Measurements from ENCODE around the gene MRPS31. TPM values are rescaled to one million over a fixed set of nuclear protein-coding genes. Genes with fewer than 3 reads are reported as not detected.
"Not testable (repeated sequence)": the region's sequence is repeated elsewhere in the genome, so short reads cannot be mapped to it uniquely, and the experiment has no call there.

MRPS31 gene
- total RNA-seq, 1 experiment from 2014 or later: 22.2 TPM

DNA sequence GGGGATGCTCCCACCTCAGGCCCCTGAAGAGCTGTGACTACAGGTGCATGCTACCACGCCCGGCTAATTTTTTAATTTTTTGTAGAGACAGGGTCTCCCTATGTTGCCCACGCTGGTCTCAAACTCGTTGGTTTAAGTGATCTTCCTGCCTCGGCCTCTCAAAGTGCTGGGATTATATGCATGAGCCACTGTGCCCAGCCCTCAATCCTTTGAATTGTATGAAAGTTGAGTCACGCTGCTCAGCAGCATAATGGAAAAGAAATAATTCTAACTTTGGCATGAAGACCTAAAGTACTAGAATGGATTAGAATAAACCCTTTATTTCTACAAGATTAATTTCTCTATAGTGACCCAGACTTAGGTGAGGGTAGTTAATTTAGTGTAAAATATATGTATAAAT is 42.4 kb downstream of the MRPS31 start:
- Histone ChIP-seq H2AFZ (no peak overlapping the region), H3K27me3 (ENCODE audit: insufficient read depth, low read depth) (no peaks in the 10 kb centered on the region), H3K9me3 (ENCODE audit: insufficient read depth, low read depth) (no peaks in the 10 kb centered on the region), H3K4me3 (no peak overlapping the region), H4K20me1 (ENCODE audit: insufficient read depth) (no peaks in the 10 kb centered on the region), H3K36me3 (ENCODE audit: low read depth) (no peaks in the 10 kb centered on the region), H3K9me2 (ENCODE audit: insufficient read depth) (no peaks in the 10 kb centered on the region), H3K4me1 (replicated peaks; ENCODE audit: insufficient read depth) (no peaks in the 10 kb centered on the region), H3K79me2 (ENCODE audit: low read depth) (no peaks in the 10 kb centered on the region), H3K4me2 (no peak overlapping the region), H3K27ac (no peak overlapping the region), H3F3A (ENCODE audit: insufficient read depth, low read depth) (no peaks in the 10 kb centered on the region)
- DNase-seq: no peak
- POLR2A ChIA-PET (ENCODE audit: unreplicated experiment): no interaction called here
- BruUV-seq (replicated peaks): no TSS peak
- intact Hi-C loops (cut with micrococcal nuclease; ENCODE audit: unreplicated experiment): no loop called here
- CTCF ChIA-PET: no interaction called here
- TF ChIP-seq, protein P1, sequence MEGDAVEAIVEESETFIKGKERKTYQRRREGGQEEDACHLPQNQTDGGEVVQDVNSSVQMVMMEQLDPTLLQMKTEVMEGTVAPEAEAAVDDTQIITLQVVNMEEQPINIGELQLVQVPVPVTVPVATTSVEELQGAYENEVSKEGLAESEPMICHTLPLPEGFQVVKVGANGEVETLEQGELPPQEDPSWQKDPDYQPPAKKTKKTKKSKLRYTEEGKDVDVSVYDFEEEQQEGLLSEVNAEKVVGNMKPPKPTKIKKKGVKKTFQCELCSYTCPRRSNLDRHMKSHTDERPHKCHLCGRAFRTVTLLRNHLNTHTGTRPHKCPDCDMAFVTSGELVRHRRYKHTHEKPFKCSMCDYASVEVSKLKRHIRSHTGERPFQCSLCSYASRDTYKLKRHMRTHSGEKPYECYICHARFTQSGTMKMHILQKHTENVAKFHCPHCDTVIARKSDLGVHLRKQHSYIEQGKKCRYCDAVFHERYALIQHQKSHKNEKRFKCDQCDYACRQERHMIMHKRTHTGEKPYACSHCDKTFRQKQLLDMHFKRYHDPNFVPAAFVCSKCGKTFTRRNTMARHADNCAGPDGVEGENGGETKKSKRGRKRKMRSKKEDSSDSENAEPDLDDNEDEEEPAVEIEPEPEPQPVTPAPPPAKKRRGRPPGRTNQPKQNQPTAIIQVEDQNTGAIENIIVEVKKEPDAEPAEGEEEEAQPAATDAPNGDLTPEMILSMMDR (conservative IDR thresholded peaks at IDR 0.05): no peak
- no peak for TF ChIP-seq EZH2 (IDR thresholded peaks at IDR 0.05; ENCODE audit: low read depth)

DNA sequence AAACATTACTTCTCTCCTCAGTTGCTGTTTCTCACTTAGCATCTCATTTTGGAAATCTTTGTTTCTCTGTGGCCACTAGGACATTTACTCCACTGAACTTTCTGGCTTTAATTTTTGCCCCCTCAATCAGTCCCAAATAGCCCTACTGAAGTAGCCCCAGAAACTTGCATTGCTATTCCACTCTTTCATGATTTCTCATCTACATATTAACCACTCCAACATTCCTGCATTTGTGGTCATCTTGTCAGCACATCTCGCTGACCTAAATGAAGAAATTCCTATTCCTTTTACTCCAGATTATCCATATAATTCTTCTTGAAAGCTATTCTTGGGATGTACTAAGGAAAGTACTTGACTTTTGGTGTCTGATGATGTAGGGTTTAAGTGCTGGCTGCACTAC is 56.6 kb downstream of the MRPS31 start:
- CTCF ChIA-PET; H3K4me1 ChIP-seq (replicated peaks; ENCODE audit: insufficient read depth); intact Hi-C loops (cut with micrococcal nuclease; ENCODE audit: unreplicated experiment); H2AFZ ChIP-seq; H3F3A ChIP-seq (ENCODE audit: insufficient read depth, low read depth); POLR2A ChIA-PET (ENCODE audit: unreplicated experiment); H3K27ac ChIP-seq; H3K9me3 ChIP-seq (ENCODE audit: insufficient read depth, low read depth); H3K4me2 ChIP-seq; H4K20me1 ChIP-seq (ENCODE audit: insufficient read depth); DNase-seq; H3K79me2 ChIP-seq (ENCODE audit: low read depth); H3K36me3 ChIP-seq (ENCODE audit: low read depth); BruUV-seq (replicated peaks); H3K4me3 ChIP-seq; H3K27me3 ChIP-seq (ENCODE audit: insufficient read depth, low read depth); H3K9me2 ChIP-seq (ENCODE audit: insufficient read depth): not testable (repeated sequence)

DNA sequence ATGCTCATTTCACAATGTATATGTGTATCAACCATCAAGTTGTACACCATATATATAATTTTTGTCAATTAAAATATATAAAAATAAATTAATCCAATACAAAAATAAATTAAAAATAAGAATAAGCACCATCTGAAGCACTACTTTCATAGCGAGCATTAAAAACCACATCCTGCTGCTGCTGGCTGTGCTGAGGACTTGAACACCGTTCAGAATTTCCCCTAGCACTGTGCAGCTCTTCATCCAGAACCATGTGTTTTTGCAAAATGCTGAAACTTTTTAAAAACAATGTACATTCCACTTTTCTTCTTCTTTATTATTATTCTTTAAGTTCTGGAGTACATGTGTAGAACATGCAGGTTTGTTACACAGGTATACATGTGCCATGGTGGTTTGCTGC is 64.6 kb downstream of the MRPS31 start:
- Histone ChIP-seq H2AFZ (no peak overlapping the region), H3K27ac (no peak overlapping the region), H3K79me2 (ENCODE audit: low read depth) (no peaks in the 10 kb centered on the region), H3K4me3 (no peak overlapping the region), H3K4me2 (no peak overlapping the region), H3K4me1 (replicated peaks; ENCODE audit: insufficient read depth) (no peaks in the 10 kb centered on the region), H3K9me3 (ENCODE audit: insufficient read depth, low read depth) (no peaks in the 10 kb centered on the region), H4K20me1 (ENCODE audit: insufficient read depth) (no peaks in the 10 kb centered on the region), H3F3A (ENCODE audit: insufficient read depth, low read depth) (no peaks in the 10 kb centered on the region), H3K27me3 (ENCODE audit: insufficient read depth, low read depth) (no peaks in the 10 kb centered on the region), H3K9me2 (ENCODE audit: insufficient read depth) (no peaks in the 10 kb centered on the region), H3K36me3 (ENCODE audit: low read depth) (no peaks in the 10 kb centered on the region)
- no peak for TF ChIP-seq EZH2 (IDR thresholded peaks at IDR 0.05; ENCODE audit: low read depth)
- TF ChIP-seq, protein P1 (conservative IDR thresholded peaks at IDR 0.05): no peak
- no TSS peak for BruUV-seq (replicated peaks)
- POLR2A ChIA-PET (ENCODE audit: unreplicated experiment): no interaction called here
- intact Hi-C loops (cut with micrococcal nuclease; ENCODE audit: unreplicated experiment): no loop called here
- DNase-seq: no peak
- CTCF ChIA-PET: no interaction called here

DNA sequence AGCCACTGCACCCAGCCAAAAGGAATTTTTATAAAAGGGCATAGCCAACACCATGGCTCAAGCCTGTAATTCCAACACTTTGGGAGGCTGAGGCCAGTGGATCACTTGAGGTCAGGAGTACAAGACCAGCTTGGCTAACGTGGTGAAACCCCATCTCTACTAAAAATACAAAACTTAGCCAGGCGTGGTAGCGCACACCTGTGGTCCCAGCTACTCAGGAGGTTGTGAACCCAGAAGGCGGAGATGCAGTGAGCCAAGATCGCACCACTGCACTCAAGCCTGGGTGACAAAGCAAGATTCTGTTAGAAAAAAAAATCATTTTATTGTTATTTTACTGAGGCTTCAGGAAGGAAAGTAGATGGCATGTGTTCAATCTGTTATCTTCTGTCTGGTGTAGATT is 73.3 kb downstream of the MRPS31 start:
- no TSS peak for BruUV-seq (replicated peaks)
- Histone ChIP-seq H3K36me3 (ENCODE audit: low read depth) (no peaks in the 10 kb centered on the region), H3K27ac (no peak overlapping the region), H3K4me3 (no peak overlapping the region), H3K4me1 (replicated peaks; ENCODE audit: insufficient read depth) (no peaks in the 10 kb centered on the region), H3K79me2 (ENCODE audit: low read depth) (no peaks in the 10 kb centered on the region), H2AFZ (no peak overlapping the region), H3K4me2 (no peak overlapping the region), H4K20me1 (ENCODE audit: insufficient read depth) (no peaks in the 10 kb centered on the region), H3F3A (ENCODE audit: insufficient read depth, low read depth) (no peaks in the 10 kb centered on the region; the same call in 1 of the 2 replicates), H3K27me3 (ENCODE audit: insufficient read depth, low read depth) (no peaks in the 10 kb centered on the region), H3K9me2 (ENCODE audit: insufficient read depth) (no peaks in the 10 kb centered on the region), H3K9me3 (ENCODE audit: insufficient read depth, low read depth) (no peaks in the 10 kb centered on the region)
- ChIA-PET POLR2A (ENCODE audit: unreplicated experiment) (interaction anchor here (0.6 kb wide), 1 partner anchor 932 kb away, joined by 7 read pairs; no protein-coding TSS in a partner anchor), CTCF (no interaction called here)
- TF ChIP-seq, protein P1 (conservative IDR thresholded peaks at IDR 0.05): no peak
- no peak for TF ChIP-seq EZH2 (IDR thresholded peaks at IDR 0.05; ENCODE audit: low read depth)
- intact Hi-C loops (cut with micrococcal nuclease; ENCODE audit: unreplicated experiment): no loop called here
- DNase-seq: no peak
